Hematopoietic multipotent progenitor cell treated with erythropoietin and hydrocortisone succinate and interleukin-3 and kit ligand, for 8 days (in vitro differentiated cells): ENCODE measurements around the gene FGD5.
"Not testable (repeated sequence)": the region's sequence is repeated elsewhere in the genome, so short reads cannot be mapped to it uniquely, and the experiment has no call there.

Source experiments
- DNase-seq: peaks from one replicate; pipeline ENCODE4 v3.0.0-alpha.2; 2015

Gene FGD5

GRCh38 chr3:14883226-14883625, 64.5 kb downstream of the FGD5 start:
- no peak for DNase-seq

GRCh38 chr3:14884665-14885064, 65.9 kb downstream of the FGD5 start:
- DNase-seq: no peak

- no peak for DNase-seq
Observed at GRCh38 chr3:14885307-14885706, 66.5 kb downstream of the FGD5 start.

GRCh38 chr3:14886101-14886500, 67.3 kb downstream of the FGD5 start:
- DNase-seq: no peak

DNA sequence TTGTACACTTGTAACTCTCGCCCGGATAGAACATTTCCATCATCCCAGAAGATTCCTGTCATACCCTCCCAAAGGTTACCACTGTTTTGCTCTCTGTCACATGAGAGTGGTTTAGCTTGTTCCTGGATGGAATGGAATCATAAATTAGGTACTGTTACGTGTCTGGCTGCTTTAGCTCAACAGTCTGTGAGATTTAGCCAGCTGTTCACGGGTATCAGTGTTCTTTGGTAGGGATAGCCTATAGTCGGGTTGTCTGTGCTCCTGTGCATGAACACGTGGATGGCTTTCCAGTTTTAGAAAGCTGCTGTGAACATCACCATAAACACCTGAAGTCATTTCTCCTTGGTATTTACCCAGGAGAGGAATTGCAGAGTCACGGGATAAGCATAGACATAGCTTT, 70.4 kb downstream of the FGD5 start:
- DNase-seq: no peak

DNA sequence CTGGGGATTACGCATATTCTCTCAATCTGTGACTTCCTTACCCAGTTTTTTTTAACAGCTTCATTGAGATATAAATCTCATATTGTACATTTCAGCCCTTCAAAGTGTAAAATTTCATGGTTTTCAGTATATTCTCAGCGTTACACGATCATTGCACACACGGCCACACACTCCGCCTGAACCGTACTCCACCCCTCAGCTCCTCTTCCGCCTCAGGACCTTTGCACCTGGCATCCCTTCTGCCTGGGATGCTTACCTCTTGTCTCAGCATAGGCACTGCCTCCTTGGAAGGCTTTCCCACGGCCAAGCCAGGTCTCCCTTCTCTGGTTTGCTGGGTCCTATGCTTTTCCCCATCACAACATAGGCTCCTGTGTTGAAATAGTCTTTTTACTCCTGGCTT, 71.2 kb downstream of the FGD5 start:
- no peak for DNase-seq

- no peak for DNase-seq
Observed at GRCh38 chr3:14890476-14890875, 71.7 kb downstream of the FGD5 start.

GRCh38 chr3:14891135-14892132, 72.7 kb downstream of the FGD5 start:
- DNase-seq: no peak

- no peak for DNase-seq
Observed at GRCh38 chr3:14892226-14892625, 73.5 kb downstream of the FGD5 start.

DNA sequence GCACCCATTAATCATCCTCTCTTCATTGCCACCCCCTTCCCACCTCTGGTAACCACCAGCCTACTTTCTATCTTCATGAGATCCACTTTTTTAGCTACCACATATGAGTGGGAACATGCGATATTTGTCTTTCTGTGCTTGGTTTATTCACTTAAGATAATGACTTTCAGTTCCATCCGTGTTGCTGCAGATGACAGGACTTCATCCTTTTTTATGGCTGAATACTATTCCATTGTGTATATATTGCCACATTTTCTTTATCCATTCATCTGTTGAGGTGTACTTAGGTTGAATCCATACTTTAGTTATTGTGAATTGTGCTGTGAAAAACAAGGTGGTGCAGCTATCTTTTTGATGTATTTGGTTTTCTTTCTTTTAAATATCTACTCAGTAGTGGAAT, 75.3 kb downstream of the FGD5 start:
- no peak for DNase-seq

GRCh38 chr3:14897266-14897665, 78.5 kb downstream of the FGD5 start:
- DNase-seq: no peak

- no peak for DNase-seq
Observed at GRCh38 chr3:14898929-14899328, 80.2 kb downstream of the FGD5 start.

DNA sequence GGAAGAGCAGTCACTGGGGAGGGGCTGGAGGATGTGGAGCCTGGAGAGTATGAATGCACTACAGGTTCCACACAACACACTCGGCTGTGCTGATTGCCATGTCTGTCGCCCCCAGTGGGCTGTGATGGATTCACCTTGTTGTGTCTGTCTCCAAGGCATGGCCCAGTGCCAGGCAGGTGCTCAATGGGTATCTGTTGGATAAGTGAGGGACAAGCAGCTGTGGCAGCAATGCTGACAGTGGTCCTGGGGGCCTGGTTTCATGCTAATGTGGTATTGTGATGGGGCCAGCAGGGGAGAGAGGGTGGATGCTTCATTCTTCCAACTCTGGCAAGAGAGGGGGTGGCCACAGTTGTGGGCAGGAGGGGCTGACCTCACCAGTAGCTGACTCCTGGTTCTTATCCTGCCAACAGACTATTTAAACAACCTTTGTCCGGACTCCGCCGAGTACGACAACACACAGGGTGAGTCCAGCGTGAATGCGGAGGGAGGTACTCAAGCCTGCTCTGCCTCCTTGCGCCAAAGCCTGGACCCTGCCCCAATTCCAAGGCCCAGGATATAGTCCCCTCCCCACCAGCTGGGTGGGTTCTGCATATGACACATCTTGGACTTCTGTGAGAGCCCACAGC, 81.3 kb downstream of the FGD5 start:
- no peak for DNase-seq

DNA sequence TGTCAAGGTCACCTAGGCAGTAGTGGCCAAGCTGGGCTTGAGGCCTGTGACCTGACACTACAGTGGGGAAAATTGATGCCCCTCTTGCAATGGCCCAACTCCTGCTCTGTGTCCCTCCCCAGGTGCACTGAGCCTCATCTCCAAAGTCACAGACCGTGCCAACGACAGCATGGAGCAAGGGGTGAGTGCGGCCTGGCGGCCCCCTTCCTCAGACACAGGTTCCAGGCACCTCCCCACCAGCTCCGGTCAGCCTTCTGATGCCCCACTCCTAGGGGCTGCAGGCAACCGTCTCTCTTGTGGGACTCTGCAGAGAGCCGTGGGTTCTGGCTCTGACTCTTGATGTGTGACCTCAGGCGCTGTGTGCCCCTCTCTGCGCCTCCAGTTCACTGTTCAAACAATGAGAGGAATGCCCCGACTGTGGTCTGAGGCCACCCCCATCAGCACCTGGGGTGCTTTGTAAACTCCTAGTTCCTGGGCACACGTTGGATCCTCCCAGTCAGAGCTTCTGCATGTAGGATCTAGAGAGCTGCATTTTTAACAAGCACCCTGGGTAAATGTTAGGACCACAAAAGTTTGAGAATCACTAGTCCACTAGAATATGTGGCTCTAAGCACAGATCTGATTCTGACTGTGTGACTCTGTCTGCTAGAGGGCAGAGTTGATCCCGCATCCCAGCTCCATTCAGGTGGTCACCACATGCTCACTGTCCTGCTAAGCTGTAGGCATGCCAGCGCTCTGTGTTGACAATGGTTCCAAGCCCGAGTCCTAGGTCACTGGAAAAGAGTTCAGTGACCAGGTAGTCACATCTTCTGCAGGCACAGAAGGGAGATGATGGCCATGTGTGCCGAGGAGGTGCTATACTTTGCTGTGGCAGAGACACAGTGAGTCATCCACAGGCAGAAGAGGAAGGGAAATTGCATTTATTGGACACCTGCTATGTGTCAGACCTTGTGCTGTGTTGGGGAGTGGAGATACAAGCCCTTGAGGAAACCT, 82.4 kb downstream of the FGD5 start:
- DNase-seq: no peak

- DNase-seq: no peak
Observed at GRCh38 chr3:14902719-14903118, 84.0 kb downstream of the FGD5 start.

- DNase-seq: not testable (repeated sequence)
Observed at GRCh38 chr3:14903501-14903900, 84.7 kb downstream of the FGD5 start.

DNA sequence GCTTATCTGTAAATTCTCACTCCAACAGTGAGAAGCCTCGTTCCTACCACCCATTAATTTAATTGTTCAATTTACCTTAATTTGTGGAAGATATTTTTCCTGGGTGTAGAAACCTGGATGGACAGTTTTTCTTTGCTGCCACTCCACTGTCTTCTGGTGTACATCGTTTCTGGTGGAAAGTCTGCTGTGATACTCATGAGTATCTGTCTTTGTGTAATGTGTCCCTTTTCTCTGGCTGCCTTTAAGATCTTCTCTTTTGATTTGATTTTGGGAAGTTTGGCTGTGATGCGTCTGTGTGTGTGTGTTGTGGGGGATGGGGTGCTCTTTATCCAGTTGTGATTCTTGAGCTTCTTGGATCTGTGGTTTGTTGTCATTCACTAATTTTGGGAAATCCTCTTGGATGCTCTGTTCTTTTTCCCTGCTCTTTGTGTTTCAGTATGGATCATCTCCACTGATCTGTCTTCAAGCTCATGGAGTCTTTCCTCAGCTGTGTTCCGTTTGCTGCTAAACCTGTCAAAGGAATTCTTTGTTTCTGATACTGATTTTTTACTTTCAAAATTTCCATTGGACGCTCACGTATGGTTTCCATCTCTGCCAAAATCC, 86.4 kb downstream of the FGD5 start:
- no peak for DNase-seq

GRCh38 chr3:14906355-14906971, 87.7 kb downstream of the FGD5 start:
- no peak for DNase-seq

DNA sequence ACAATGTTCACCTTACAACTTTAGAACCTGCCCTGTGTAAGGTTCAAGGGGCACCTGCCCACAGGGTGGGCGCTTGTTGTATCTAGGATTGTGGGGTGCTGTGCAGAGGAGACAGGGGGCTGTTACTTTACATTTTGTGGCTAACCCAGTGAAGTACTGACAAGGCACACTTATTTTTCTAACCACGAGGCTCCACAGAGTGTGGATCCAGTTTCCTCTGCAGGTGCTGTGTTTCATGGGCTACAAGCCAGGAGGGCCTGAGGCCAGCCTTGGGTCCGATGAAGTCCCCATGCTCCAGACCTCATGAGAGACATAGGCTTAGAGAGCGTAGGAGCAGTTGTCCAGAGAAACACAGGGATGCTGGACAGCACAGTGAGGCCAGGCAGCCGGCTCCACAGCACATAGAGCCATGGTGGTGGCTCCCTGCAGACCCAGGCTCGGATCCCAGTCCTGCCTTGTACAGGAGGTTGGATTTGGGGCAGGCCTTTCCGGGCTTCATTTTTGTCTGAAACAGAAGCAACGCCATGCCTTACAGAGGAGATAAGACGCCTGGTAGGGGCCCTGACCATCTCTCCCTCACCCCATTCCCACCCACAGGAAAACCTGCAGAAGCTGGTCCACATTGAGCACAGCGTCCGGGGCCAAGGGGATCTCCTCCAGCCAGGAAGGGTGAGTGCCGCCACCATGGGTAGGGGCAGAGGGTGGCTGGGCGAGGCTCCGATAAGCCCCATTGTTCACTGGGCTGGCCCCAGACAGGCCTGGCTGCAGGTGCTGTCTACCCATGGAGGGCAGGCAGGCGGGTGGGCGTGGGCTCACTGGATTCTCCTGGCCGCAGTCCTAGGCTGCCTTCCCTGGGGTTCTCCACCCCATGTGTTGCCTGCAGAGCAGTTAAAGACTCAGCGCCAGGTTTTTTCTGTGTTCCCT, 88.5 kb downstream of the FGD5 start:
- peak; percentile 9 for DNase-seq

- no peak for DNase-seq
Observed at GRCh38 chr3:14909250-14909649, 90.5 kb downstream of the FGD5 start.

GRCh38 chr3:14911651-14912050, 92.9 kb downstream of the FGD5 start:
- DNase-seq: no peak
